ENCODE data around the gene UBE3C.

GRCh38 chr7:157139810-157140510 is 1.2 kb downstream of the UBE3C start:
- TF ChIP-seq POLR2A (IDR thresholded peaks at IDR 0.05): no peak
- TF ChIP-seq CTCF (IDR thresholded peaks at IDR 0.05): no peak
- no peak for TF ChIP-seq POLR2AphosphoS5 (IDR thresholded peaks at IDR 0.05)
- TF ChIP-seq EP300 (IDR thresholded peaks at IDR 0.05; ENCODE audit: low read depth): no peak
